Muscle layer of colon (tissue), 2 donors: ENCODE results near the gene COL19A1.

Source experiments
- H3K27ac ChIP-seq: one replicate; pipeline ENCODE4 v1.7.0; 2013; ENCODE audit warnings: low read depth, mild to moderate bottlenecking, low read length, moderate library complexity
- H3K27me3 ChIP-seq, 2 donors: one replicate each; pipeline ENCODE4 v1.7.0; 2013; ENCODE audit warnings: low read length in 2 of 2, mild to moderate bottlenecking in 2 of 2; ENCODE audit not compliant: insufficient read depth in 2 of 2, control insufficient read depth in 1 of 2
- H3K36me3 ChIP-seq: one replicate; pipeline ENCODE4 v1.7.0; 2013; ENCODE audit warnings: mild to moderate bottlenecking, low read length; ENCODE audit not compliant: insufficient read depth
- H3K4me1 ChIP-seq: one replicate; pipeline ENCODE4 v1.7.0; 2013; ENCODE audit warnings: mild to moderate bottlenecking, low read length; ENCODE audit not compliant: insufficient read depth
- H3K4me3 ChIP-seq, 2 donors: one replicate each; pipeline ENCODE4 v1.7.0; 2013; ENCODE audit warnings: low read length in 2 of 2, low read depth in 1 of 2, mild to moderate bottlenecking in 1 of 2, moderate library complexity in 1 of 2
- H3K9ac ChIP-seq: one replicate; pipeline ENCODE4 v1.7.0; 2013; ENCODE audit warnings: low read length
- H3K9me3 ChIP-seq: one replicate; pipeline ENCODE4 v1.7.0; 2013; ENCODE audit warnings: mild to moderate bottlenecking, low read length
- donor health status: abdominal sarcoma.
- donor health status: Adenocarcinoma of cecum.

Gene COL19A1

DNA sequence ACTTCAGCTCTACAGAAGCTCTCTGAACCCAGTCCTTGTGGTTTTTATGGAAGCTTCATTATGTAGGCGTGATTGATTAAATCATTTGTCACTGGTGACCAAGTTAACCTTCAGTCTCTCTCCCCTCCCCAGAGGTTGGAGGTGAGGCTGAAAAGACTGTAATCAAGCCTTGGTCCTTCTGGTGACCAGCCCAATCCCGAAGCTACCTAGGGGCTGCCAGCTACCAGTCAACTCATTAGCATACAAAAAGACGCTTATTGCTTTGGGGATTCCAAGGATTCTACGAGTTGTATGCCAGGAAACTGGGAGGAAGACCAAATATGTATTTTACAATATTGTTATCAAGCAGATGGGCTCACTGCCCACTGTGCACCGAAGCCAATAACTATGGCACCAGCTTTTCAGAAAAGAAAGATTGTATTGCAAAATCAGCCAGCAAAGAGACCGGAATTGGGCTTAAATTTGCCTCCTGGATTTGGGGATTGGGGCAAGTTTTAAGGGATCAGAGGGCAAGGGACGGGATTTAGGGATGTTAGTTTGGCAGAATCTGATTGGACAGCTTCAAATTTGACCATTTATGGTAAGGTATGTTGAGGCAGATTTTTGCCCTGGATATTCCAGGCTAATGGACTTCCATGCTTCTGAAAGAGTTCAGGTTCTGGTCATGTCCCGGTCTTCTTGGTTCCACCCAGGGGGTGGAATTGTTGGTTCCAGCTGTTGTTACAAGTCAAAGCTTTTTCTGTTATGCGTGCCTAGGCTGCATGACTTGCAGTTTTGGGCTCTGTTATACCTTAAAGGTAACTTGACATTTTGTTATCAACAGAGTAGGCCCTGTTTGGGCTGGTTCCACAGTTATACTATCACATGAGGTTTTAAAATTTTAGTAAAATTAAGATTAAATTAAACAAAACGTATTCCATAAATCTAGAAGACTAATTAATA lies 269.1 kb downstream of the COL19A1 start:
- Histone ChIP-seq H3K9ac (no peak overlapping the region), H3K36me3 (no peaks in the 10 kb centered on the region), H3K4me1 (no peaks in the 10 kb centered on the region), H3K27ac (no peak overlapping the region), H3K9me3 (no peaks in the 10 kb centered on the region), H3K27me3 (no peaks in the 10 kb centered on the region), H3K4me3 (no peak overlapping the region)

DNA sequence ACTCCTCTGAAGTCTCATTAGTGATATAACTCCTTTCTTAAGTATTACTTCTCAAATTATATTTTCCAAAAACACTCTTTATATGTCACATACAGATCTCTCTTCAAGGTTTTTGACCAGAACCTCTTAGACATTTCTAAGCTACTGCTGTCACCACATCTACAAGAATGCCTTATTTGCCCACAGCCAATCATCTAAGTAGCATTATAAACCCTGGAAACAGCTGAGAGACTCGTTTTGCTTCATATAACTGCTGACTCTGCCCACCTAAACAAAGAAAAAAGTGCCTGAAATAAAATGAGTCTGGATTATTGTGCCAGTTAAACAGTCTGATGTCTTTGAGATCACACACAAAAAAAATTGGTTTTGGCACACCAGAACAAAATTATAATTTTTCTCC lies 270.6 kb downstream of the COL19A1 start:
- Histone ChIP-seq H3K27ac (no peak overlapping the region), H3K36me3 (no peaks in the 10 kb centered on the region), H3K4me3 (no peak overlapping the region), H3K9me3 (no peaks in the 10 kb centered on the region), H3K4me1 (no peaks in the 10 kb centered on the region), H3K27me3 (no peaks in the 10 kb centered on the region), H3K9ac (no peak overlapping the region)

DNA sequence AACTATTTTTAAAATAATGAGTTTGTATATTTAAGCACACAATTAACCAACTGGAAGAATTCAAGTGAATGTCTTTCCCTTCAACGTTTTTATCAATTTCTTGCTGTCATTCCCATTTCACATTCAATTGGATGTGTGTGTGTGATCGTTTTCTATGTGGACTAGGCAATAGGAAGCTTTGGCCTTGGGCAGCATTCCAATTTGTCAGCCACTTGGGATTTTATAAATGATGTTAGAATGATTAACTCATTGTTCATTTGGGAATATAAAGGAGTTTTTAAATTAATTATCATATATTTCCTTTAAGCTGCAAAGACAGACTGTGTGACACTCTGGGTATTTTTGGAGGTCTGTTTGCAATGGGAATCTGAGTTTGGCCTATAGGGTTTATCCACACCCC lies 274.1 kb downstream of the COL19A1 start:
- Histone ChIP-seq H3K27ac (no peak overlapping the region), H3K9ac (no peak overlapping the region), H3K27me3 (no peaks in the 10 kb centered on the region), H3K36me3 (no peaks in the 10 kb centered on the region), H3K9me3 (no peaks in the 10 kb centered on the region), H3K4me1 (no peaks in the 10 kb centered on the region), H3K4me3 (no peak overlapping the region)

DNA sequence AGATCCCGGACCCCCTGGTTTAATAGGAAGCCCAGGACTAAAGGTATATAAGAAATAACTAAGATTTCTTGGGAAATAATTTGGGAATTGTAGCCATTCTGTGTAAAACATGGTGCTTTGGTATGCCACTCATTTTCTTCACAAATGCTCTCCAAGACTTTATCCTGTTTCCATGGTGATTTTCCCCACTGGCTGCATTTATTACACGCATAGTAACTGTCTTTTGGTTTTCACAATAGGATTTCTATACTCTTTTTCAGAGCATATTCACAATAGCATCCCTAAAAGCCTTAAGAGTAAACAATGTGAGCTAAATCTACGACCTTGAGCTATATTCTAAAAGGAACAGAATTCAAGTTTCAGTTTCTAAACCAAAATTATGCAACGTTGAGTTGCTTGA lies 275.7 kb downstream of the COL19A1 start:
- Histone ChIP-seq H3K9ac (no peak overlapping the region), H3K4me1 (no peaks in the 10 kb centered on the region), H3K27me3 (no peaks in the 10 kb centered on the region), H3K4me3 (no peak overlapping the region), H3K9me3 (no peaks in the 10 kb centered on the region), H3K27ac (no peak overlapping the region), H3K36me3 (no peaks in the 10 kb centered on the region)

DNA sequence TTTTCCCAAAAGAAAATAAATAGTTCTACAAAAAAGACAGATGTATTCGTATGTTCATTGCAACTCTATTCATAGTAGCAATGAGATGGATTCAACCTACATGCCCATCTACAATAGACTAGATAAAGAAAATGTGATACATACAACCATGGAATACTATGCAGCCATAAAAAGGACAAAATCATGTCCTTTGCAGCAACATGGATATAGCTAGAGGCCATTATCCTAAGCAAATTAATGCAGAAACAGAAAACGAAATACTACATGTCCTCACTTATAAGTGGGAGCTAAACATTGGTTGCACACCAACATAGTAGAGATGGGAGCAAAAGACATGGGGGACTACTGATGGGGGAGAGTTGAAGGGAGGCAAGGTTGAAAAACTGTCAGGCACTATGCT lies 278.8 kb downstream of the COL19A1 start:
- Histone ChIP-seq H3K27ac (no peak overlapping the region), H3K27me3 (no peaks in the 10 kb centered on the region), H3K4me3 (no peak overlapping the region)

DNA sequence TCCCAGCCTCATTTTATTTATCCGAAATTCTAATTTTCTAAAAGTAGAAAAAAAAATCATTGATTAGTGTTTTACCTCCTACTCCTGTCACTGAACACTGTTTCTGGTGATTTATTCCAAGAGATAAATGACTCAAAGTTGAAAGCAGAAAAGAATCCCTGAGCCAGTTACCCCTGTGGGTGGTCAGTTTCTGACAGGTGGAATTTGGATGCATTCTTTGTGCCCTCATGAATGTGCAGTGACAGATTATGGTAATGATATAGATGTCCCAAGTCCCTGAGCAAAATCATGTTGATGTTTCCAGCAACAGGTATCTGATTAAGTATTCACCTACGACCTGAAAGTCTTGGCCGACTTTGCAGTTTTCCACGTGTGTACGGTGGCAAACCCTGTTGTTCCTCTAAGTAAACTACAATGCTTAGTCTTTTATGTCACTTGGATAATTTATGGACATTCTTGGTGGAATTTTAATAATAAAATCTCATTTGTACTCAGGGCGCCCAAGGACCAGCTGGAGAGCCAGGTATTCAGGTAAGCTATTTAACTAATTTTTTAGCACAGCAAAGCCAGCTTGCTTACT lies 282.9 kb downstream of the COL19A1 start:
- H3K9ac ChIP-seq: no peak overlapping the region
- no peak overlapping the region for H3K4me3 ChIP-seq
- H3K27ac ChIP-seq: no peak overlapping the region
- H3K27me3 ChIP-seq: no peaks in the 10 kb centered on the region
- H3K9me3 ChIP-seq: no peaks in the 10 kb centered on the region
- no peaks in the 10 kb centered on the region for H3K36me3 ChIP-seq
- H3K4me1 ChIP-seq: no peaks in the 10 kb centered on the region

More for the DNA sequence above, 278.8 kb downstream of the COL19A1 start:
- Histone ChIP-seq H3K36me3 (no peaks in the 10 kb centered on the region), H3K9ac (no peak overlapping the region), H3K4me1 (no peaks in the 10 kb centered on the region), H3K9me3 (no peaks in the 10 kb centered on the region)

DNA sequence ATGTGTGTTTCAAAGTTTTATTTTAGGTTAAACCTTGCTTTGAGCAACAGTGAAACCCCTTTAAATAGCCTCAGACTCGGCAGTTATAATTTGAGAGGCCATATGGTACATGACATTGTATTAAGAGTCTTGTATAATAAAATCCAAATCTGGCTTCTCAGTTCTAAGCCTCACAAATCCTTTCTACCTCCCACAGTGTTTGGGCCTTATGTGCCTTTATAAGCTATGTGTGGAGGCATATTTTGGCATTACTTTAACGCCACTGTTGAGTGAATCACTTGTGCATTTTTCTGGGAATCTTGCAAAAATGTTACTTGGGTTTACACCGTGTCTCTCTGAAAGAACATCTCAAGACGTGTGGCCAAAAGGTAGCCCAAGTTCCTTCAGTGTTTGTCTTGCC lies 284.2 kb downstream of the COL19A1 start:
- H3K4me1 ChIP-seq: no peaks in the 10 kb centered on the region
- no peak overlapping the region for H3K27ac ChIP-seq
- H3K36me3 ChIP-seq: no peaks in the 10 kb centered on the region
- H3K4me3 ChIP-seq: no peak overlapping the region
- H3K9ac ChIP-seq: no peak overlapping the region
- H3K9me3 ChIP-seq: no peaks in the 10 kb centered on the region
- H3K27me3 ChIP-seq: no peaks in the 10 kb centered on the region

DNA sequence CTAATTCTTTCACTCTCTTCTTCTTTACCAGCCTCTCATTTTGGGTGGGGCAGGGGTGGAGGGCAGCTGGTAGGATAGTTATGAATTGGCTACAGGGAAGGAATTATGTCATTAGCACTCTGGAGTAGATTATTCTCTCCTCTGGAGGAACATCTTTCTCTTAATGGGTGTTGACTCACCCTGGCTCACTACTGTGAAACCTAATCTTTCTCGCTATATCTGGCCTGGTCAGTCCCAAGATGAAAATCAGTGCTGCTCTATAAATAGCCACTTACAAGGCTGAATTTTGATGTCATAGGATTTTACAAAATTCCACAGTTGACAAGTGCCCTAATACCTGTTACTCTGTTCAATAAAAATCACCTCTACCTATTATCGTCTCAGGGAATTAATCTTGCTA lies 285.3 kb downstream of the COL19A1 start:
- no peaks in the 10 kb centered on the region for H3K27me3 ChIP-seq

DNA sequence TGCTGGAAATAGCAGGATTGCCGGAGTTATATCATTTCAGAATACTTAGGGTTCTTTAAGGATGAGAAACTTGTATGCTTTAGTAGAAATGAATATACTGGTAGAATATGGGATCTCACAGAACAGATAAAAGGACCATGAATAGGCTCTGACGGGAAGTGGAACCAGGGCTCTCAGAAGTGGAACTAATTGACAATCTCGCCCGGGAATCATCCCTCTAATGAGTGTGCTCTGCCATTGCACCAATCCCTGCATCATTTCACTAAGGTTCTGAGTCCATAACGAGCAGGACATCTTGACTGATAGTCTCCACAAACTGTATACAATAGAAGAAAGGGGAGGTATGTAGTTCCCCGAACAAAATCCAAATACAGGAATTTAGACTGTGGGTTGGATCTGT lies 286.4 kb downstream of the COL19A1 start:
- Histone ChIP-seq H3K9me3 (no peaks in the 10 kb centered on the region), H3K27me3 (no peaks in the 10 kb centered on the region), H3K4me3 (no peak overlapping the region), H3K27ac (no peak overlapping the region), H3K4me1 (no peaks in the 10 kb centered on the region), H3K36me3 (no peaks in the 10 kb centered on the region), H3K9ac (no peak overlapping the region)

More for the DNA sequence above, 285.3 kb downstream of the COL19A1 start:
- Histone ChIP-seq H3K9ac (no peak overlapping the region), H3K4me1 (no peaks in the 10 kb centered on the region), H3K9me3 (no peaks in the 10 kb centered on the region), H3K36me3 (no peaks in the 10 kb centered on the region), H3K4me3 (no peak overlapping the region), H3K27ac (no peak overlapping the region)

DNA sequence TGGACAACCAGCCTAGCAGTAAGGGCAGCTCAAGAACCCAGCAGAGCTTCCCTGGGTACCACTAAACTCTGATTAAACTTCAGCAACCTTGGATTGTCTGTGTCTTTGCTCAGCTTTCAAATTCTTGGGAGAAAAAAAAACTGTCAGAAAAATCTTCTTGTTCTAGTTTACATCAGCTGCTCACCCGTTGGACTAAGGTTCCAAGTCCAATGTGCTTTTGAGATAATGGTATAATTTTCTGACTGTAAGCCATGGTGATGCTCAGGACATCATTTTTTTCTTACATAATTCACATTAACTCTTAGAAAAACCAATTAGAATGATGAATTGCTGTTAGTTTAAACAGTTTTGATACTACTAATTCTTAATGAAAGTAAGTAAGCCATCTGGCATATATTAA lies 290.7 kb downstream of the COL19A1 start:
- Histone ChIP-seq H3K4me3 (no peak overlapping the region), H3K9me3 (no peaks in the 10 kb centered on the region), H3K27ac (no peak overlapping the region), H3K9ac (no peak overlapping the region), H3K4me1 (no peaks in the 10 kb centered on the region), H3K36me3 (no peaks in the 10 kb centered on the region), H3K27me3 (no peaks in the 10 kb centered on the region)

DNA sequence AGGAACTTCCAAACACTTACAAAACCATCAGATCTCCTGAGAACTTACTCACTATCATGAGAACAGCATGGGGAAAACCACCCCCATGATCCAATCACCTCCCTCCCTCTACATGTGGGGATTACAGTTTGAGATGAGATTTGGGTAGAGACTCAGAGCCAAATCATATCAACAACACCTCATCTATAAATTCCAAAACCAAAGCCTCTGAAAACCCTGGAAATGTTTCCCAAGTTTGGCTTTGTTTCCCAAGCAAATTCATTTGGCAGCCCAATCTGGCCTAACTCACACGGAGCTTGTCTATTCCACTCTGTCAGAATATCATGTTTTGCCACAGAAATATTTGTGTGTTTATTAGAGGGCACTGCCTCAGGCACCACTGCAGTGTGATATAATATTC lies 293.9 kb downstream of the COL19A1 start:
- Histone ChIP-seq H3K4me3 (no peak overlapping the region), H3K9me3 (no peaks in the 10 kb centered on the region), H3K4me1 (no peaks in the 10 kb centered on the region), H3K36me3 (no peaks in the 10 kb centered on the region), H3K27me3 (no peaks in the 10 kb centered on the region), H3K9ac (no peak overlapping the region), H3K27ac (no peak overlapping the region)

DNA sequence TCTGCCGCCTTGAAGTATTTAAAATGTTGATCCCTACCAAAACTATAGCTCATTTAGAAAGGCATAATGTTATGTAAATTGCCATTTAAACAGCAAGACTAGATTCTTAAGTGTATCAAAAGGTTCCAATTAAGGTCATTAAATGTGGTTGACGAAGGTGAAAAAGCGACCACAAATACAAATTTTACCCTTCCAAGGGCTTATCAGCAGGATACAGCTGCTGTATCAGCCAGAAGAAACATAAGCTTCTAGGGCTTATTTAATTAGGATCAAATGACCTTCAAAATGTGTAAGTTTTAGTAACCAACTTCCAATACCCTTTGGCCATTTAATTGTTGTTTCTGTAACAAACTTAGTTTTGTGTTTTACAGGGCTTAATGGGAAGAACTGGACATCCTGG lies 296.6 kb downstream of the COL19A1 start:
- Histone ChIP-seq H3K4me1 (no peaks in the 10 kb centered on the region), H3K27me3 (no peaks in the 10 kb centered on the region), H3K9ac (no peak overlapping the region), H3K4me3 (no peak overlapping the region), H3K36me3 (no peaks in the 10 kb centered on the region), H3K27ac (no peak overlapping the region), H3K9me3 (no peaks in the 10 kb centered on the region)
